Fibroblast of villous mesenchyme (primary cell): Measurements from ENCODE around the gene HRH1. TPM values are rescaled to one million over a fixed set of nuclear protein-coding genes. Genes with fewer than 3 reads are reported as not detected.
A peak's percentile ranks its signal among the peaks of the same experiment; 100 is the strongest.
"Not testable (repeated sequence)": the region's sequence is repeated elsewhere in the genome, so short reads cannot be mapped to it uniquely, and the experiment has no call there.

Source experiments
- DNase-seq: peaks from one replicate; pipeline ENCODE4 v3.0.0-alpha.2; 2010; ENCODE audit warnings: low read depth
- H3K4me3 ChIP-seq: 2 replicates; pipeline ENCODE4 v1.5.1; 2011; ENCODE audit warnings: low read depth, mild to moderate bottlenecking, low read length
- total RNA-seq: library from RNA; depleted of rRNA; stranded (reverse); fragments of >200 nt; gene quantifications from 2 replicates; pipeline ENCODE4 v1.2.3, GENCODE V29; 2012
- TF ChIP-seq, protein P1 (sequence below): IDR thresholded peaks from 2 replicates; pipeline ENCODE4 v1.5.1; 2012; ENCODE audit warnings: low read depth, mild to moderate bottlenecking, low read length; ENCODE audit not compliant: insufficient read depth

HRH1 gene
- total RNA-seq, 1 donor: 26.8 TPM

- DNase-seq: no peak
- no peak overlapping the region for H3K4me3 ChIP-seq
- TF ChIP-seq, protein P1, sequence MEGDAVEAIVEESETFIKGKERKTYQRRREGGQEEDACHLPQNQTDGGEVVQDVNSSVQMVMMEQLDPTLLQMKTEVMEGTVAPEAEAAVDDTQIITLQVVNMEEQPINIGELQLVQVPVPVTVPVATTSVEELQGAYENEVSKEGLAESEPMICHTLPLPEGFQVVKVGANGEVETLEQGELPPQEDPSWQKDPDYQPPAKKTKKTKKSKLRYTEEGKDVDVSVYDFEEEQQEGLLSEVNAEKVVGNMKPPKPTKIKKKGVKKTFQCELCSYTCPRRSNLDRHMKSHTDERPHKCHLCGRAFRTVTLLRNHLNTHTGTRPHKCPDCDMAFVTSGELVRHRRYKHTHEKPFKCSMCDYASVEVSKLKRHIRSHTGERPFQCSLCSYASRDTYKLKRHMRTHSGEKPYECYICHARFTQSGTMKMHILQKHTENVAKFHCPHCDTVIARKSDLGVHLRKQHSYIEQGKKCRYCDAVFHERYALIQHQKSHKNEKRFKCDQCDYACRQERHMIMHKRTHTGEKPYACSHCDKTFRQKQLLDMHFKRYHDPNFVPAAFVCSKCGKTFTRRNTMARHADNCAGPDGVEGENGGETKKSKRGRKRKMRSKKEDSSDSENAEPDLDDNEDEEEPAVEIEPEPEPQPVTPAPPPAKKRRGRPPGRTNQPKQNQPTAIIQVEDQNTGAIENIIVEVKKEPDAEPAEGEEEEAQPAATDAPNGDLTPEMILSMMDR: no peak
Observed at GRCh38 chr3:11251807-11252176, 97.5 kb downstream of the HRH1 start.

- DNase-seq: no peak
- no peak overlapping the region for H3K4me3 ChIP-seq
- TF ChIP-seq, protein P1: no peak
Observed at GRCh38 chr3:11254876-11255275, 100.6 kb downstream of the HRH1 start.

DNA sequence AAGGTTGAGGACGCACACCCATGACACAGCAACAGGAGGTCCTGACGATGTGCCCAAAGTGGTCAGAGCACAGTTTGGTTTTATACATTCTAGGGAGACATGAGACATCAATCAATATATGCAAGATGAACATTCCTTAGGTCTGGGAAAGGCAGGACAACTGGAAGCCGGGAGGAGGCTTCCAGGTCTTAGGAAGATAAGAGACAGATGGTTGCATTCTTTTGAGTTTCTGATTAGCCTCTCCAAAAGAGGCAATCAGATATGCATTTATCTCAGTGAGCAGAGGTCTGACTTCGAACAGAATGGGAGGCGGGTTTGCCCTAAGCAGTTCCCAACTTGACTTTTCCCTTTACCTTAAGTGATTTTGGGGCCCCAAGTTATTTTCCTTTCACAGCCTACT, 101.2 kb downstream of the HRH1 start:
- DNase-seq, H3K4me3 ChIP-seq: not testable (repeated sequence)

- TF ChIP-seq, protein P1: no peak
- no peak overlapping the region for H3K4me3 ChIP-seq
- no peak for DNase-seq
Observed at GRCh38 chr3:11258958-11259357, 104.7 kb downstream of the HRH1 start.

DNA sequence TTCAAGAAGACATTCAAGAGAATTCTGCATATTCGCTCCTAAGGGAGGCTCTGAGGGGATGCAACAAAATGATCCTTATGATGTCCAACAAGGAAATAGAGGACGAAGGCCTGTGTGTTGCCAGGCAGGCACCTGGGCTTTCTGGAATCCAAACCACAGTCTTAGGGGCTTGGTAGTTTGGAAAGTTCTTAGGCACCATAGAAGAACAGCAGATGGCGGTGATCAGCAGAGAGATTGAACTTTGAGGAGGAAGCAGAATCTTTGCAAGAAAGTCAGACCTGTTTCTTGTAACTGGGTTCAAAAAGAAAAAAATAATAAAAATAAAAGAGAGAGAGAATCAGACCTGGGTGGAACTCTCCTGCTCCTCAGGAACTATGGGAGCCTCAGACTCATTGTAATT, 106.2 kb downstream of the HRH1 start:
- TF ChIP-seq, protein P1: no peak
- no peak for DNase-seq
- H3K4me3 ChIP-seq: no peak overlapping the region

GRCh38 chr3:11269007-11269406, 114.7 kb downstream of the HRH1 start:
- TF ChIP-seq, protein P1: no peak
- H3K4me3 ChIP-seq: no peak overlapping the region

GRCh38 chr3:11271986-11272904, 118.0 kb downstream of the HRH1 start, which contains the start of gene ATG7:
Gene ATG7 (plus strand): TSS chr3:11272397. CDS start chr3:11298696, 26,299 bp downstream.
- TF ChIP-seq, protein P1: peak; percentile 8
- H3K4me3 ChIP-seq: peak within 1 kb of the TSS; percentile 93
- DNase-seq: peak; percentile 97

More at GRCh38 chr3:11269007-11269406, 114.7 kb downstream of the HRH1 start:
- DNase-seq: no peak
